ENCODE data around the gene ZNF787. TPM values are rescaled to one million over a fixed set of nuclear protein-coding genes. Genes with fewer than 3 reads are reported as not detected.

Gene ZNF787
- total and polyA plus RNA-seq, 2 donors (not counting 3 experiments of a cell fraction or from before 2014, with no cell fraction given) = 11.6 to 32.7 TPM

GRCh38 chr19:56133858-56134653, 13.0 kb upstream of the ZNF787 start:
- Histone ChIP-seq H3K9me1 (replicated peaks; ENCODE audit: control insufficient read depth, extremely low read depth, insufficient read depth, low read length) (no peaks in the 10 kb centered on the region), H3K4me3 (replicated peaks in 1 of 3; ENCODE audit: insufficient read depth in 1 of 3, low read depth in 1 of 3, low read length in 3 of 3) (no peak overlapping the region), H3K4me1 (ENCODE audit: control insufficient read depth, extremely low read depth, insufficient read depth, low read length) (no peaks in the 10 kb centered on the region), H2AFZ (ENCODE audit: low read depth, low read length) (no peak overlapping the region), H4K20me1 (replicated peaks; ENCODE audit: control insufficient read depth, extremely low read depth, insufficient read depth, low read length) (no peaks in the 10 kb centered on the region), H3K27me3 (ENCODE audit: control insufficient read depth in 2 of 2, insufficient read depth in 2 of 2, low read length in 2 of 2) (no peaks in the 10 kb centered on the region), H3K9ac (replicated peaks; ENCODE audit: extremely low read depth, insufficient read depth, low read length) (no peak overlapping the region), H3K9me3 (replicated peaks; ENCODE audit: control insufficient read depth, insufficient read depth, low read length) (no peaks in the 10 kb centered on the region), H3K27ac (ENCODE audit: insufficient read depth, low read depth, low read length) (no peak overlapping the region), H3K36me3 (ENCODE audit: control insufficient read depth in 2 of 2, extremely low read depth in 1 of 2, insufficient read depth in 2 of 2, low read length in 2 of 2) (no peaks in the 10 kb centered on the region), H3K79me2 (ENCODE audit: control insufficient read depth, insufficient read depth, low read length) (no peaks in the 10 kb centered on the region), H3K4me2 (ENCODE audit: insufficient read depth, low read length) (no peak overlapping the region)
- ChIA-PET POLR2A (no interaction called here), CTCF (no interaction called here)
- DNase-seq (ENCODE audit: low read depth, low spot score) = no peak
- intact Hi-C loops (cut with micrococcal nuclease) = no loop called here
- TF ChIP-seq JUN (IDR thresholded peaks at IDR 0.05; ENCODE audit: borderline replicate concordance, insufficient read depth, insufficient read length, low read depth) = no peak
- no peak for TF ChIP-seq EZH2 (IDR thresholded peaks at IDR 0.05; ENCODE audit: borderline replicate concordance, low read depth, low read length, severe bottlenecking)
- TF ChIP-seq MYC (IDR thresholded peaks at IDR 0.05; ENCODE audit: low read depth, low read length) = no peak
- no peak for TF ChIP-seq FOS (IDR thresholded peaks at IDR 0.05; ENCODE audit: borderline replicate concordance, insufficient read depth, low read length)
- no peak for TF ChIP-seq GATA2 (IDR thresholded peaks at IDR 0.05; ENCODE audit: insufficient read depth, insufficient read length, low read depth, low read length)
- no peak for TF ChIP-seq POLR2AphosphoS5 (IDR thresholded peaks at IDR 0.05; ENCODE audit: insufficient read depth, low read depth, low read length)
- TF ChIP-seq CTCF (IDR thresholded peaks at IDR 0.05; ENCODE audit: extremely low read depth in 1 of 2, insufficient read depth in 1 of 2, low read depth in 1 of 2, low read length in 2 of 2) = no peak
- TF ChIP-seq MAX (IDR thresholded peaks at IDR 0.05; ENCODE audit: insufficient read depth, insufficient read length) = no peak
- no peak for TF ChIP-seq POLR2A (IDR thresholded peaks at IDR 0.05; ENCODE audit: low read depth, low read length)
- no peak for FAIRE-seq
- dilution Hi-C loops (cut with MboI; ENCODE audit: extremely low pct_ligation_motif_present, low sequenced_read_pairs) = no loop called here
- BruUV-seq (replicated peaks) = no TSS peak

Measured in endothelial cell of umbilical vein (primary cell).